Panc1 (cell line): Measurements from ENCODE around the gene VAT1L. TPM values are rescaled to one million over a fixed set of nuclear protein-coding genes. Genes with fewer than 3 reads are reported as not detected.

Experiments used
- ATAC-seq: fragments of 200-7000 bp; cut with Tn5 transposase; 2 replicates; pipeline ENCODE4 v1.9.1; 2020; ENCODE audit warnings: mild to moderate bottlenecking, moderate library complexity
- BruUV-seq: library from RNA; stranded (reverse); fragments of 400-500 nt; replicated peaks from 2 replicates; lab custom pipeline; 2021; lab: Mats Ljungman, UMichigan
- CTCF ChIA-PET: fragments of 300-600 bp; sonication (Branson Sonifier 250); formaldehyde crosslinking; loops from one replicate; lab custom pipeline; 2022; ENCODE audit warnings: antibody characterized with exemption; lab: Charles Lee
- POLR2A ChIA-PET: fragments of 300-600 bp; sonication (Branson Sonifier 250); formaldehyde crosslinking; loops from one replicate; lab custom pipeline; 2022; ENCODE audit warnings: antibody characterized with exemption; lab: Charles Lee
- DNase-seq: peaks from one replicate; pipeline ENCODE4 v3.0.0-alpha.2; 2010; ENCODE audit warnings: low read depth, low spot score
- H3K27ac ChIP-seq: 2 replicates; pipeline ENCODE4 v1.5.1; 2011; ENCODE audit warnings: mild to moderate bottlenecking, low read length, inconsistent platforms
- H3K27me3 ChIP-seq: fragments of 200-500 bp; sonication (Bioruptor generic); 2 replicates; pipeline ENCODE4 v1.6.0; 2014; ENCODE audit warnings: low read length, inconsistent platforms; ENCODE audit not compliant: control insufficient read depth, insufficient read depth
- H3K36me3 ChIP-seq: fragments of 200-500 bp; sonication (Bioruptor generic); 2 replicates; pipeline ENCODE4 v1.5.1; 2014; ENCODE audit warnings: inconsistent platforms, mild to moderate bottlenecking, low read length, moderate library complexity; ENCODE audit not compliant: control insufficient read depth, insufficient read depth
- H3K4me1 ChIP-seq: 2 replicates; pipeline ENCODE4 v1.5.1; 2011; ENCODE audit warnings: inconsistent platforms, mild to moderate bottlenecking, low read length, moderate library complexity; ENCODE audit not compliant: control insufficient read depth, insufficient read depth
- H3K4me3 ChIP-seq, 2 experiments: 2 replicates each; pipeline ENCODE4 v1.5.1; 2011 to 2012; ENCODE audit warnings: low read depth in 2 of 2, low read length in 2 of 2, mild to moderate bottlenecking in 2 of 2, inconsistent platforms in 1 of 2, moderate library complexity in 1 of 2
- H3K9me3 ChIP-seq: fragments of 200-500 bp; sonication (Bioruptor generic); 2 replicates; pipeline ENCODE4 v1.5.1; 2014; ENCODE audit warnings: low read depth, mild to moderate bottlenecking, inconsistent platforms, low read length, moderate library complexity; ENCODE audit not compliant: control insufficient read depth, insufficient read depth
- CTCF ChIP-seq: fragments of 450-650 bp; IDR thresholded peaks from 2 replicates; pipeline ENCODE4 v1.5.1; 2017; ENCODE audit warnings: mild to moderate bottlenecking
- POLR2AphosphoS5 ChIP-seq: IDR thresholded peaks from 2 replicates; pipeline ENCODE4 v1.6.1; 2012; ENCODE audit warnings: mild to moderate bottlenecking, low read depth, low read length, moderate library complexity
- REST ChIP-seq, 2 experiments: IDR thresholded peaks; 2 replicates each; pipeline ENCODE4 v1.6.1; 2011 to 2012; ENCODE audit warnings: low read depth in 2 of 2, control low read depth in 1 of 2, low read length in 1 of 2, mild to moderate bottlenecking in 1 of 2, moderate library complexity in 1 of 2; ENCODE audit not compliant: insufficient read depth in 1 of 2
- SIN3A ChIP-seq: IDR thresholded peaks from 2 replicates; pipeline ENCODE4 v1.6.1; 2012; ENCODE audit warnings: low read depth, mild to moderate bottlenecking, low read length, moderate library complexity, borderline replicate concordance; ENCODE audit not compliant: insufficient read depth
- TCF7L2 ChIP-seq: IDR thresholded peaks from 2 replicates; pipeline ENCODE4 v1.6.1; 2011; ENCODE audit warnings: mild to moderate bottlenecking, low read depth, low read length, inconsistent platforms
- in situ Hi-C: cut with HindIII; loops from 2 replicates; pipeline ENCODE4 v1.10.0; 2016; ENCODE audit warnings: low sequenced_read_pairs, low pct_unique_long_range_greater_than_20kb
- intact Hi-C: fragments of 100-400 bp; cut with micrococcal nuclease; formaldehyde crosslinking; loops from one replicate; pipeline ENCODE4 v1.10.0; 2022; ENCODE audit not compliant: unreplicated experiment
- total RNA-seq: library from RNA; stranded (reverse); gene quantifications from one replicate; pipeline ENCODE4 v1.2.1, GENCODE V29; 2021; ENCODE audit not compliant: unreplicated experiment

The VAT1L gene
- total RNA-seq, 1 experiment from 2014 or later: not detected

- in situ Hi-C loops: no loop called here
- intact Hi-C loops: no loop called here
- ChIA-PET CTCF (no interaction called here), POLR2A (no interaction called here)
- DNase-seq: no peak
- Histone ChIP-seq H3K9me3 (no peaks in the 10 kb centered on the region), H3K36me3 (no peaks in the 10 kb centered on the region), H3K27me3 (peaks cover 14% of the 10 kb centered on the region), H3K4me1 (no peaks in the 10 kb centered on the region), H3K27ac (no peak overlapping the region), H3K4me3 (no peak overlapping the region)
- TF ChIP-seq TCF7L2 (no peak), REST (IDR thresholded peaks at IDR 0.05; ENCODE audit: insufficient read depth in 1 of 2, low read depth in 2 of 2, low read length in 1 of 2) (no peak), CTCF (no peak), POLR2AphosphoS5 (no peak), SIN3A (no peak)
- ATAC-seq: no peak
- no TSS peak for BruUV-seq
These were observed 69.7 kb downstream of the VAT1L start for GRCh38 chr16:77858060-77858459.

- Histone ChIP-seq H3K36me3 (no peaks in the 10 kb centered on the region), H3K9me3 (no peaks in the 10 kb centered on the region), H3K27ac (no peak overlapping the region), H3K27me3 (peaks cover 9% of the 10 kb centered on the region), H3K4me1 (no peaks in the 10 kb centered on the region), H3K4me3 (no peak overlapping the region)
- ChIA-PET CTCF (no interaction called here), POLR2A (interaction anchor here (0.6 kb wide), 1 partner anchor 297 kb away, joined by 3 read pairs; no protein-coding TSS in a partner anchor)
- no peak for DNase-seq
- intact Hi-C loops: no loop called here
- TF ChIP-seq CTCF: no peak
- no peak for TF ChIP-seq REST (IDR thresholded peaks at IDR 0.05; ENCODE audit: insufficient read depth in 1 of 2, low read depth in 2 of 2, low read length in 1 of 2)
- TF ChIP-seq SIN3A: no peak
- TF ChIP-seq TCF7L2: no peak
- TF ChIP-seq POLR2AphosphoS5: no peak
- BruUV-seq: no TSS peak
- no peak for ATAC-seq
- in situ Hi-C loops: no loop called here
These were observed 71.3 kb downstream of the VAT1L start for GRCh38 chr16:77859493-77860232.
